Measurements from ENCODE around the gene UCN. TPM values are rescaled to one million over a fixed set of nuclear protein-coding genes. Genes with fewer than 3 reads are reported as not detected.
A peak's percentile ranks its signal among the peaks of the same experiment; 100 is the strongest.
"Not testable (repeated sequence)": the region's sequence is repeated elsewhere in the genome, so short reads cannot be mapped to it uniquely, and the experiment has no call there.

UCN gene
- total RNA-seq, 1 experiment from 2014 or later: 2.5 TPM

GRCh38 chr2:27322301-27322765, 14.1 kb upstream of the UCN start:
- Histone ChIP-seq H3K36me3 (ENCODE audit: insufficient read depth, low read length) (peaks cover 7% of the 10 kb centered on the region; the same call in 1 of the 2 replicates), H4K20me1 (ENCODE audit: insufficient read depth, low read depth, low read length) (no peaks in the 10 kb centered on the region), H3K9ac (ENCODE audit: low read length) (peak overlapping the region; percentile 96), H3K27ac (ENCODE audit: low read length) (peak overlapping the region; percentile 84), H3K4me1 (ENCODE audit: low read length) (peaks cover 27% of the 10 kb centered on the region), H3K4me3 (ENCODE audit: low read length) (peak overlapping the region; percentile 98), H3K9me2 (replicated peaks; ENCODE audit: insufficient read depth, low read length) (no peaks in the 10 kb centered on the region), H3K4me2 (ENCODE audit: low read depth, low read length, poor library complexity, severe bottlenecking) (peak overlapping the region; percentile 98), H3K79me2 (ENCODE audit: low read length) (peaks cover 28% of the 10 kb centered on the region), H3K9me3 (ENCODE audit: low read length) (no peaks in the 10 kb centered on the region), H2AFZ (ENCODE audit: low read length) (no peak overlapping the region), H3K27me3 (ENCODE audit: low read length) (no peaks in the 10 kb centered on the region)
- DNase-seq: peak; percentile 77

GRCh38 chr2:27320958-27321543, 12.8 kb upstream of the UCN start:
- no peak overlapping the region for H2AFZ ChIP-seq (ENCODE audit: low read length)
- peak overlapping the region; percentile 98 for H3K4me2 ChIP-seq (ENCODE audit: low read depth, low read length, poor library complexity, severe bottlenecking)
- H3K4me1 ChIP-seq (ENCODE audit: low read length): peaks cover 27% of the 10 kb centered on the region
- peaks cover 4% of the 10 kb centered on the region; the same call in 1 of the 2 replicates for H3K36me3 ChIP-seq (ENCODE audit: insufficient read depth, low read length)
- no peak for DNase-seq
- no peak overlapping the region for H3K4me3 ChIP-seq (ENCODE audit: low read length)
- no peaks in the 10 kb centered on the region for H4K20me1 ChIP-seq (ENCODE audit: insufficient read depth, low read depth, low read length)
- H3K9me2 ChIP-seq (replicated peaks; ENCODE audit: insufficient read depth, low read length): no peaks in the 10 kb centered on the region
- H3K9ac ChIP-seq (ENCODE audit: low read length): peak overlapping the region; percentile 96; the same call in 1 of the 2 replicates
- H3K79me2 ChIP-seq (ENCODE audit: low read length): peaks cover 28% of the 10 kb centered on the region
- peak overlapping the region; percentile 84; the same call in 1 of the 2 replicates for H3K27ac ChIP-seq (ENCODE audit: low read length)
- no peaks in the 10 kb centered on the region for H3K27me3 ChIP-seq (ENCODE audit: low read length)
- no peaks in the 10 kb centered on the region for H3K9me3 ChIP-seq (ENCODE audit: low read length)

GRCh38 chr2:27319839-27320238, 11.6 kb upstream of the UCN start:
- not testable (repeated sequence) for DNase-seq; H2AFZ ChIP-seq (ENCODE audit: low read length); H3K9ac ChIP-seq (ENCODE audit: low read length); H3K4me2 ChIP-seq (ENCODE audit: low read depth, low read length, poor library complexity, severe bottlenecking); H3K4me3 ChIP-seq (ENCODE audit: low read length); H3K27ac ChIP-seq (ENCODE audit: low read length); H3K9me3 ChIP-seq (ENCODE audit: low read length); H3K9me2 ChIP-seq (replicated peaks; ENCODE audit: insufficient read depth, low read length); H3K36me3 ChIP-seq (ENCODE audit: insufficient read depth, low read length); H4K20me1 ChIP-seq (ENCODE audit: insufficient read depth, low read depth, low read length); H3K27me3 ChIP-seq (ENCODE audit: low read length)
- H3K79me2 ChIP-seq (ENCODE audit: low read length): peaks cover 28% of the 10 kb centered on the region
- H3K4me1 ChIP-seq (ENCODE audit: low read length): peaks cover 27% of the 10 kb centered on the region

GRCh38 chr2:27316655-27317412, 8.6 kb upstream of the UCN start:
- peaks cover 15% of the 10 kb centered on the region for H3K4me1 ChIP-seq (ENCODE audit: low read length)
- H3K9me3 ChIP-seq (ENCODE audit: low read length): no peaks in the 10 kb centered on the region
- DNase-seq: no peak
- no peak overlapping the region for H3K9ac ChIP-seq (ENCODE audit: low read length)
- H3K27me3 ChIP-seq (ENCODE audit: low read length): no peaks in the 10 kb centered on the region
- H3K4me3 ChIP-seq (ENCODE audit: low read length): no peak overlapping the region
- H2AFZ ChIP-seq (ENCODE audit: low read length): no peak overlapping the region
- H4K20me1 ChIP-seq (ENCODE audit: insufficient read depth, low read depth, low read length): no peaks in the 10 kb centered on the region
- no peaks in the 10 kb centered on the region for H3K9me2 ChIP-seq (replicated peaks; ENCODE audit: insufficient read depth, low read length)
- no peak overlapping the region for H3K27ac ChIP-seq (ENCODE audit: low read length)
- no peak overlapping the region for H3K4me2 ChIP-seq (ENCODE audit: low read depth, low read length, poor library complexity, severe bottlenecking)
- no peaks in the 10 kb centered on the region for H3K36me3 ChIP-seq (ENCODE audit: insufficient read depth, low read length)
- H3K79me2 ChIP-seq (ENCODE audit: low read length): peaks cover 13% of the 10 kb centered on the region

GRCh38 chr2:27315122-27315521, 6.9 kb upstream of the UCN start:
- H3K27ac ChIP-seq (ENCODE audit: low read length): no peak overlapping the region
- no peak overlapping the region for H3K9ac ChIP-seq (ENCODE audit: low read length)
- H3K9me2 ChIP-seq (replicated peaks; ENCODE audit: insufficient read depth, low read length): no peaks in the 10 kb centered on the region
- H3K4me1 ChIP-seq (ENCODE audit: low read length): peaks cover 7% of the 10 kb centered on the region
- H3K9me3 ChIP-seq (ENCODE audit: low read length): no peaks in the 10 kb centered on the region
- no peak overlapping the region for H3K4me3 ChIP-seq (ENCODE audit: low read length)
- H3K36me3 ChIP-seq (ENCODE audit: insufficient read depth, low read length): no peaks in the 10 kb centered on the region
- no peaks in the 10 kb centered on the region for H4K20me1 ChIP-seq (ENCODE audit: insufficient read depth, low read depth, low read length)
- DNase-seq: no peak
- H3K27me3 ChIP-seq (ENCODE audit: low read length): no peaks in the 10 kb centered on the region
- H3K79me2 ChIP-seq (ENCODE audit: low read length): no peaks in the 10 kb centered on the region
- H2AFZ ChIP-seq (ENCODE audit: low read length): no peak overlapping the region
- H3K4me2 ChIP-seq (ENCODE audit: low read depth, low read length, poor library complexity, severe bottlenecking): no peak overlapping the region

GRCh38 chr2:27314709-27315108, 6.5 kb upstream of the UCN start:
- Histone ChIP-seq H2AFZ (ENCODE audit: low read length) (no peak overlapping the region), H3K27me3 (ENCODE audit: low read length) (no peaks in the 10 kb centered on the region), H3K4me2 (ENCODE audit: low read depth, low read length, poor library complexity, severe bottlenecking) (no peak overlapping the region), H3K79me2 (ENCODE audit: low read length) (no peaks in the 10 kb centered on the region), H4K20me1 (ENCODE audit: insufficient read depth, low read depth, low read length) (no peaks in the 10 kb centered on the region), H3K9ac (ENCODE audit: low read length) (no peak overlapping the region), H3K36me3 (ENCODE audit: insufficient read depth, low read length) (no peaks in the 10 kb centered on the region), H3K9me2 (replicated peaks; ENCODE audit: insufficient read depth, low read length) (no peaks in the 10 kb centered on the region), H3K27ac (ENCODE audit: low read length) (no peak overlapping the region), H3K9me3 (ENCODE audit: low read length) (no peaks in the 10 kb centered on the region), H3K4me3 (ENCODE audit: low read length) (no peak overlapping the region), H3K4me1 (ENCODE audit: low read length) (peaks cover 7% of the 10 kb centered on the region)
- DNase-seq: no peak

- Histone ChIP-seq H3K79me2 (ENCODE audit: low read length) (no peaks in the 10 kb centered on the region), H3K27ac (ENCODE audit: low read length) (no peak overlapping the region), H3K4me3 (ENCODE audit: low read length) (no peak overlapping the region), H3K9me2 (replicated peaks; ENCODE audit: insufficient read depth, low read length) (no peaks in the 10 kb centered on the region), H3K27me3 (ENCODE audit: low read length) (no peaks in the 10 kb centered on the region), H3K4me2 (ENCODE audit: low read depth, low read length, poor library complexity, severe bottlenecking) (no peak overlapping the region), H4K20me1 (ENCODE audit: insufficient read depth, low read depth, low read length) (no peaks in the 10 kb centered on the region), H3K4me1 (ENCODE audit: low read length) (peaks cover 7% of the 10 kb centered on the region), H3K9me3 (ENCODE audit: low read length) (no peaks in the 10 kb centered on the region), H3K9ac (ENCODE audit: low read length) (no peak overlapping the region), H2AFZ (ENCODE audit: low read length) (no peak overlapping the region), H3K36me3 (ENCODE audit: insufficient read depth, low read length) (no peaks in the 10 kb centered on the region)
- no peak for DNase-seq
These were observed 5.8 kb upstream of the UCN start for GRCh38 chr2:27313882-27314645.

- Histone ChIP-seq H3K4me2 (ENCODE audit: low read depth, low read length, poor library complexity, severe bottlenecking) (no peak overlapping the region), H3K9ac (ENCODE audit: low read length) (no peak overlapping the region), H4K20me1 (ENCODE audit: insufficient read depth, low read depth, low read length) (no peaks in the 10 kb centered on the region), H3K36me3 (ENCODE audit: insufficient read depth, low read length) (no peaks in the 10 kb centered on the region), H3K4me3 (ENCODE audit: low read length) (no peak overlapping the region), H3K9me3 (ENCODE audit: low read length) (no peaks in the 10 kb centered on the region), H3K27ac (ENCODE audit: low read length) (no peak overlapping the region), H2AFZ (ENCODE audit: low read length) (no peak overlapping the region), H3K9me2 (replicated peaks; ENCODE audit: insufficient read depth, low read length) (no peaks in the 10 kb centered on the region), H3K27me3 (ENCODE audit: low read length) (no peaks in the 10 kb centered on the region), H3K79me2 (ENCODE audit: low read length) (no peaks in the 10 kb centered on the region), H3K4me1 (ENCODE audit: low read length) (peaks cover 7% of the 10 kb centered on the region)
- DNase-seq: no peak
These were observed 3.9 kb upstream of the UCN start for GRCh38 chr2:27312152-27312551.

All from Karpas-422 (cell line).